HepG2 (cell line): ENCODE measurements around the gene CTXN3.

Experiments used
- CEBPG ChIP-seq: IDR thresholded peaks from 2 replicates; pipeline ENCODE4 v1.6.1; 2016
- CSRNP2 ChIP-seq: sonication (generic); formaldehyde crosslinking; conservative IDR thresholded peaks from 2 replicates; pipeline ENCODE4 v1.8.0; 2022; ENCODE audit warnings: low read depth, missing genetic modification reagents
- FOXP4 ChIP-seq: sonication (generic); formaldehyde crosslinking; IDR thresholded peaks from 2 replicates; pipeline ENCODE4 v1.4.0; 2020; ENCODE audit warnings: missing genetic modification reagents
- NFE2L2 ChIP-seq: fragments of 150-350 bp; IDR thresholded peaks from 2 replicates; pipeline ENCODE4 v1.6.1; 2014; ENCODE audit warnings: low read length
- PHF8 ChIP-seq: sonication (generic); formaldehyde crosslinking; IDR thresholded peaks from 2 replicates; pipeline ENCODE4 v1.5.0; 2020; ENCODE audit warnings: missing genetic modification reagents
- SP2 ChIP-seq: sonication (generic); formaldehyde crosslinking; IDR thresholded peaks from 2 replicates; pipeline ENCODE4 v1.5.1; 2020; ENCODE audit warnings: mild to moderate bottlenecking, missing genetic modification reagents
- ZNF256 ChIP-seq: sonication (generic); formaldehyde crosslinking; conservative IDR thresholded peaks from 2 replicates; pipeline ENCODE4 v1.4.0; 2020; ENCODE audit warnings: missing genetic modification reagents
- ZNF792 ChIP-seq: IDR thresholded peaks from 2 replicates; pipeline ENCODE4 v1.6.1; 2016

- TF ChIP-seq ZNF256 (CRISPR knock-in tag) (no peak), NFE2L2 (no peak), CEBPG (CRISPR knock-in tag) (no peak), SP2 (CRISPR knock-in tag) (no peak), ZNF792 (CRISPR knock-in tag) (no peak), CSRNP2 (CRISPR knock-in tag) (no peak), PHF8 (CRISPR knock-in tag) (no peak), FOXP4 (CRISPR knock-in tag) (no peak)
Measured at GRCh38 chr5:127643607-127644006, 5.3 kb upstream of the CTXN3 start.
